Measurements from ENCODE around the gene KLF3.

The KLF3 gene

DNA sequence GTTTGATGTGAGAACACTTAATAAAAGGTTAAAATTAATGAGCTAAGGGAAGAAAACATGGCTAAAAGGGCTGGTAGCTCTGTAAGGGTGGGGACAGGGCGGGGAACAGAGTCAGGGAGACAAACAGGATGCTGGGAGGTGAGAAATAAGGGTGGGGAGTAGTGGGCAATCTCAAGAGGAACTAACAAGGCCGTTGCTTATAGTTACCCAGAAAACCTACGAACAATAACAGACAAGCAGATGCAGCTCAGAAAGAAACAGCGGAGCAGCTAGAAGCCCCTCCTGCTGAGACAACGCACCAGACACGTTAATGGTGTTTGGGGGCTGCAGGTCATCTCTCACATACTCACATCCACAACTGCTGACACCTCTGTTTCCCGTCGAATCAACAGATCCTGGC is 9.7 kb upstream of the KLF3 start:
- no peak for FAIRE-seq
- no peak for DNase-seq (ENCODE audit: low spot score)

DNA sequence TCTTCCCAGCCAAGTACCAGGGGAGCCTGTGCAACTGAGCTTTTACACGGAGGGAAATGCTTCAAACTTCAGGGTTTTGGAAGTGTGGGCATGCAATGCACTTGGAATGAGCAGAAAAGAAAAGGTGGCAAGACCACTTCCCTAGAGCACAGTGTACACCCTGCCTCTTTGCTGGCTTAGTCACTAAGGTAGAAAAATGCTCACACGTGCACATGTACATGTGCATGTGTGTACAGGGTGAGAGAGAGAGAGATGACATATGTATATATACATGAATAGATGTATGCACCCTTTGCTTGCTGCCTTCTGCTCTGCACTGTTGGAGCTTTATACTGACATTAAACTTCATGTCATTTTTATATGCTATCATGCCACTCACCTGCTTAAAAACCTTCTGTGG is 7.9 kb upstream of the KLF3 start:
- no peak for FAIRE-seq
- DNase-seq (ENCODE audit: low spot score): no peak

DNA sequence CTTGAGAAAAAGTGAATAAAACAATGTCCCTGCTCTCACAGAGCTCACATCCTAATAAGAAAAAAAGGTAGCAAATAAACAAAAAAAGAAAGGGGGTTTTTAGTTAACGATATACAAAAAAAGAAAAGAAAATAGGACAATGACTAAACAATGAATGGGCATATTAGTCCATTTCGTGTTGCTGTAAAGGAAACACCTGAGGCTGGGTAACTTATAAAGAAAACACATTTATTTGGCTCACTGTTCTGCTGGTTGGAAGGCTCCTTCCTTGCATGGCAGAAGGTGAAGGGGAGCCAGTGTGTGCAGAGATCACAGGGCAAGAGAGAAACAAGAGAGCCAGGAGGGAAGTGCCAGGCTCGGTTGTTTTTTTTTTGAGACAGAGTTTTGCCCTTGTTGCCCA is 4.7 kb upstream of the KLF3 start:
- FAIRE-seq (no peak), DNase-seq (ENCODE audit: low spot score) (no peak)

DNA sequence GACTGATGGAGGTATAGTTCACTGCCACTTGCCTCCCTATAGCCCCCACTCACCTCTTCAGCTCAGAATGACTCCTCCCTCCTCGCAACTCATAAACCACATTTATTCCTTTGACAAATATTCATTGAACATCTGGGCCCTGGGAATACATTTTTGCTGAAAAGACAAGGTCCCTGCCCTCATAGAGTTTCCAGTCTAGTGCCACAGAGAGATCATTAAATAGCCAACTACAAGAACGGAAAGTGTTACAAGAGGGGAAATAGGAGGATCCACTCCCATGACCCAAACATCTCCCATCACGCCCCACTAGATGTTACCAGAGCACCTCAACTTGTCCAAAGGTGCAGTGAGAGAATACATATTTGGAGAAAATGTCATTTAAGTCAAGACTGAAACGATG is 3.2 kb upstream of the KLF3 start:
- no peak for FAIRE-seq

DNA sequence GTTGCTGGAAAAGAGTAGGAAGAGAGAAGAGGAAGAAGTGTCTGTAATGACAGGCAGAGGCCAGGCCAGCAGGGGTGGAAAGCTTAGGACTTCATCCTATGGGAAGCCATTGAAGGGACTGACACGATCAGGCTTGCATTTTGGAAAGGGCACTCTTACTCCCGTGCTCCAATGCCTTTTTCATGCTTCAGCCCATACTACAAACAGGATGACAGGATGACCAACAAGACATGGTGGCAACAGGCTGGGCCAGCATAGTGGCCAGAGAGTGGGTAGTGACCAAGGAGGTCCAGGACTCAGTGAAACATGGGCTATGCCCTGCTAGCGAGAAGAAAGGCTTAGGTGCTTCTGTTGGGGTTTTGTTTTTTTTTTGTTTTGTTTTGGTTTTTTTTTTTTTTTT is 2.6 kb upstream of the KLF3 start:
- FAIRE-seq (no peak), DNase-seq (ENCODE audit: low spot score) (no peak)

More for the DNA sequence above, 3.2 kb upstream of the KLF3 start:
- DNase-seq (ENCODE audit: low spot score): no peak

DNA sequence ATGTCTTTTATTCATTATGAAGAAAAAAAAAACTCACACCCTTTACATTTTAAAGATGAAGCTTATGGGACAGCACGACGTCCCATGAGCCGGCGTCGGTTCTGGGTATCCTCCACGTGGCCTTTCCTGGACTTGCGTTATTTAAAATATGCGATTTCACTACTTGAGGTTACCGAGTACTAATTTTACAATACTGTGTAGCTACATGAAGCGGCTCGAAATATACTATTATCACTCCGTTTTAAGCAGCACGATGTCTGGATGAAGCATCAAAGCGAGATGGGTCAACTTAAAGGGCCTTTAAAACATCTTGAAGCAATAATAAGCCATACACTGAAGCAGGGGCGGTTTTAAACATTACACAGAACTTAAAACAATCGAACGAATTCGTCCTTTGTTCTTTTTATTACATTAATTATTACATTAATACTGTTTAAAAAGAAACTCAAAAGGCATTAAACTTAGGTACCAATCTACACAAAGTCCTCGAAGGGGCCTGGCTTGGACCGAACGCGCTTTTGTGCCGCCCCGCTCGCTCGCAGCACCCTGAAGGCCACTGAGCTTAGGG is 1.4 kb upstream of the KLF3 start:
- DNase-seq (ENCODE audit: low spot score) (no peak), FAIRE-seq (no peak)

DNA sequence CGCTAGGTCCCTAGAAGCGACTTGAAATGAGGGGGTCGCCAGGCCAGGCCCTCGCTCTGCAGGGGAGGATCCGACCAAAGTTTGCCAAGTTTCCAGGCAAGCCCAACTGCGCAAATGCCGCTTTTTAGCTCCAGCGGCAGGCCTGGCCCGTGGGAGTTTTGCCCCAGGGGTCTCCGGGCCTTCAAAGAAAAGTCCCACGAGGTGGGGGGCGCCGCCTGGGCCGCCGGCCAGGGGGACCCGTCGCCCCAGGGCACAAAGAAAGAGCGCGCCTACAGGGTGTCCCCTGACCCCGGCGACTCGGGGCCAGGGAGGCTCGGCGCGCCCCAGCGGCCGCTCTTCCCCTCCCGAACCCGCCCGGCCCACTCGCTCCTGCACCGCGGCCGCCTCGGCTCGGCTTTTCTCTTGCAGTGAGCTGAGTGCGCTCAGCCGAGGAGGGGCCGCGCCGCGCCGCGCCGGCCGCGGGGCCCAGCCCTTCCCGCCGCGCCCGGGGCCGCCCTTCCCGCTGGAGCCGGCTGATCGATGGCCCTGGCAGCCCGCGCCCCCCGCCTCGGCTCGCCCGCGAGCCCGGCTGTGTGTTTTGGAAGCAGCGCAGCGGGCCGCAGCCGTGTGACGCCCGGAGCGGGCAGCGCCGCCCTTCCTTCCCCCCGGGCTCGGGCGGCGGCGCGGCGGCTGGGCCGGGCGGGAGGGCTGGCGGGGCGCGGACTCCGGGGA is 754 bp upstream of the KLF3 start:
- DNase-seq (ENCODE audit: low spot score) (peak; percentile 19), FAIRE-seq (peak; percentile 52)

DNA sequence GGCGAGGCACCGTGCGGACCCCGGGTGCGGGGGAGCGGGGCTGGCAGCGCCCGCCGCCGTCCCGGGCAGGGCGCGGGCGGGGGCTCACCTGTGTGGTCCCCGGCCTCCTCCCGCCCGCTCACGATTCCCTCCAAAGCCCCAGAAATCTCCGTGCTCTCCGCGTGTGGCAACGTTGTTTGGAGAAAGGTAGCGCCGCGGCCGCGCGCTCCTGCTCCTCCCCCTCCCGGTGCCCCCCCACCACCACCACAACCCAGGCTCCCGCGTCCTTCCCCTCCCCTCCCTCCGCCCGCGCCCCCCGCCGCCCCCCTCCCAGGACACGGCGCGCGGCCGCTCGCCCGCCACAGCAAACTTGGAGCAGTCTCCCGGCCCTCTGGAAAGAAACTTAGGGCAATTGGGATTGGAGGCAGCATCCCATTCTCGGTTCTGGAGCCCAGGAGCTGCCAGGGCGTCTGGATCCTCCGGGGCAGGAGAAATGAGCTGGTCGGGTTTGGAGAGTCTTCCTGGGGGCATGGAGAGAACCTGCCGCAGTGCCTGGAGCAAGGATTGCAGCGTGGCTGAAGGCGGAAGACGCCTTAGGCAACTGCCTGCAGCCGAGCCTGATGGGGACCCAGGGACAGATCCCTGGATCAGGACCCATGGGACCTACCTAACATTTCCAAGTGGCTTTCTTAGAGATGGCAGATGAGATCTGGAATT is 855 bp downstream of the KLF3 start:
- FAIRE-seq (no peak), DNase-seq (ENCODE audit: low spot score) (peak; percentile 53)

DNA sequence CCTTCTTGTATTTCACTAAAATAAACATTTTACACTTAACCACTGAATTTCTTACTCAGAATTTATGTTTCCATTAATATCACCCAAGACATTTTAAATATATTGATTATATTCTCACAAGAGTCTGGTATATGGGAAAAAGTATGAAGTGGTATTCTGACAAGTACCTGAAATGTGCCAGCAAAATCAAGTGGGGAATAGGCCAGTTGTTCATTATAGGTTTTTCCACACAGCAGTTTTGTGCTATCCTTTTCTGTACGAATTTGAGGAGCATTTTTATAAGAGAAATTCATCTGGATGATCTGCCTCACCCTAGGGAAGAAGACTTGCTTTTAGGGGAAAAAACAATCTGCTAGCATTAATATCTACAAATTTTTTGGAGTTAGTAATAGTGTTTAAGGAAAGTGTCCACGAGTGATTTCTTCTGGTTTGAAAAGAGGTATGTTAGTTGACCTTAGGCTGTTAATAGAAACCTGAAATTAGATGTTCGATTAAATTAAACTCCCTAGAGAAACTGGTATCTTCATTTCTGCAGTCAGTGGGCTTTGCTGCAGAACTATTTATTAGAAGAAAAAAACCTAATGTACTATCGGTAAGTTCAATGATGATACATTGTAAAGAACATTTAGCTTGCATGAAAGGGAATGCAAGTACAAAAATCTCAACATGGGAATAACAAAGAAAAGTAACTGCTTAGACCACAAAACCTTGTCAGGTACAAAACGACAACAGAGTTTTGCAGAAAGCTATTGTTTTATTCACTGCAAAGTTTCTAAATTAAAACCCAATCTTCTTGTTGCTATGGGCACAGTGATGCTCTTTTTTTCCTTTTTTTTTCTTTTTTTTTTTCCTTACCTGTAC is 1.8 kb downstream of the KLF3 start:
- DNase-seq (ENCODE audit: low spot score) (no peak), FAIRE-seq (no peak)

DNA sequence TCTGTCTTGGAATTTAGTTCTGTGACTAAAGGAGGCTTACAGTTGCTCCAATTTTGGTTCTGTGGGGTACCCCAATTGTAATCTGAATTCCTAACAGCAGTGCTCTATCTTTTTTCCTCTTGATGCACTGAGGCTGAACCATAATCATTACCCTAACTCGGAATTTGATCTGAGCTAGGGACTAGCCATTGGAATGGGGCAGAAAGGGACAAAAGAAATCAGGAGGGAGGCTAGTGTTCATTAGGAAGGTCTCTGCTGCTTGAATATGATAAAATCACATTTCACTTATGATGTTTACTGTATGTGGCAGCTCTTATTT is 2.7 kb downstream of the KLF3 start:
- no peak for FAIRE-seq
- no peak for DNase-seq (ENCODE audit: low spot score)

DNA sequence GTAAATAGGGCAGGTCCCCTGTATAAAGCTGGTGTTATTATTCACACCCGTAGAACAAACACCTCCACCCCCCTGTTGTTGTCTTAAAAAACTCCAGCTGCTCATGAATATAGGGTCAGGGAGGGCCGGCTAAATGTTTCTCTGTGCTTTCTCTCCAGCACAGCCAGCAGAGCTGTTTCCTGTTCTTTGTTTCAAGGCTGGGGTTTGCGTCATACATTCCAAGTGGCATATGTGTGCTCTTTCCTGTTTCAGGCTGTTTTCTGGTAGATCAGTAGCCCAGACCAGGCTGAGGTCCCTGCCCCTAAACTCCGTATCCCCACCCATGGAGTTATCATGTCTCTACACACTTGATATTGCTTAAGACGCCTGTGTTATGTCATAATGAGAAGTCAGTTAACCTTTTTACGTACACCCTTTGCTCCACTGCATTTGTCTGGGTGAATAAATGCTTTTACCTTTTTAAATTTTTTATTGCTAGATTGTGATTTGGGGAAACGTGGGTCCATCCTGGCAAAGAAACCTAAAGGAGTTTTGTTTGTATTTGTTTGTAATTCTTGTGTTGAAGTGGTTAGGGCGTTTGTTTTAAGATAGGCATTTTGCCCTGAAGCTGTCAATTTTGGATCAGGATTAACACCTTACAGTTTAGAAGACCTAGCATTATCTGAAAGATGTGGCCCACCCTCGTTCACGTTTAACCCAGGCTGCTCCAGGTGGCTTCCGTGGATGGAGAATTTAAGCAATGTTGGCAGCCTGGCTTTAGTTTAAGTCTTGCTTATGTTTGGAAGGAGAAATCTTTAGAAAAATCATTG is 3.3 kb downstream of the KLF3 start:
- DNase-seq (ENCODE audit: low spot score) (peak; percentile 93), FAIRE-seq (peak; percentile 58)

DNA sequence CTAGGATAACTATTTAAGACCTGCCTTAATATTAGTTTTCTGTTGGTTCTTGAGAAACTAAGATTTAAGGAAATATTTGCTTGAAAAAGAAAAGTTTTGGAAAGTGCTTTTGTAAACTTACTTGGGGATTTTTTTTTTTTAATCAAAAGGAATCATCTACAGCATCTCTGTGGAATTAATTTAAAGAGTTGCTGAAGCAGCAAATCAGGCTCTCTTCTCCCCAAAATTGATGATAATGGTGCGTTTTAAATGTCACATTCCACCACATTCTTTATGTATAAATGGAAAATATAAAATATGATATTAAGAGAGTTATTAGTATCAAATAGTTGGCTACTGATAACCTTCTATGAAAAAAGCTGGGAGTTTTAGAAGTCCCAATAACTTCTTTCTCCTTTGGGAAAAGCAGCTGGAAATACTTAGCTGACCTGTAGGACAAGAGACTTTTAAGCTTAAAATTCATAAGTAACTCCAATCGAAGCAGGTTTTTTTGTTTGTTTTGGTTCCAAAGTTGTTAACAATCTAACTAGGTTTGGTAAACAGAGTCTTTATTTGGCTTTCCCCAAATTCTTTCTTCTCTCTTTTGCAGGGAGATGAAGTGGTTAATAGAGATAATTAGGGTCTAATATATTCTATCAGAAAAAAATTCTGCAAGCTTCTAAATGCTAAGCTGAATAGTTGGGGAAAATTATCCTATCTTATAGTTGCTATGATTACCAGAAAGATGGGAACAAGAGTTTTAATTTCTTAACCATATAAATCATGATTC is 4.4 kb downstream of the KLF3 start:
- DNase-seq (ENCODE audit: low spot score) (no peak), FAIRE-seq (no peak)

DNA sequence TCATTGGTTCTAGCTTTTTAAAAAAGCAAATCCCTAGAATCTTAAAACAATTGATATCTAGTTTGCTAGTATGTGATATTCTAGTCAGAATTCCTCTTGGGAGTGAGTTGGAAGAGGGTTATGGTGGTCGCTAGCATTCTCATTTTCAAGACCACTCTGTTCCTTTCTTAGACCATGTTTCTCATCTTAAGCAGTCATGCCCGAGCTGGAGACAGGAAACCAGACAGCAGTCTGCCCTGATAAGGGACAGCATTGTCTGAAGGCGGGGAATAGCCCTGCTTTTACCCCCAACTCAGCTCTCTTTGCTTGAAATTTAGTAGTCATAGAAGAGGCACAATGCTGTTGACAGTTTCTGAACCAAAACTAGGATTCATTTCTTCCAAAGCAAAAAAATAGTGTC is 5.2 kb downstream of the KLF3 start:
- no peak for DNase-seq (ENCODE audit: low spot score)

DNA sequence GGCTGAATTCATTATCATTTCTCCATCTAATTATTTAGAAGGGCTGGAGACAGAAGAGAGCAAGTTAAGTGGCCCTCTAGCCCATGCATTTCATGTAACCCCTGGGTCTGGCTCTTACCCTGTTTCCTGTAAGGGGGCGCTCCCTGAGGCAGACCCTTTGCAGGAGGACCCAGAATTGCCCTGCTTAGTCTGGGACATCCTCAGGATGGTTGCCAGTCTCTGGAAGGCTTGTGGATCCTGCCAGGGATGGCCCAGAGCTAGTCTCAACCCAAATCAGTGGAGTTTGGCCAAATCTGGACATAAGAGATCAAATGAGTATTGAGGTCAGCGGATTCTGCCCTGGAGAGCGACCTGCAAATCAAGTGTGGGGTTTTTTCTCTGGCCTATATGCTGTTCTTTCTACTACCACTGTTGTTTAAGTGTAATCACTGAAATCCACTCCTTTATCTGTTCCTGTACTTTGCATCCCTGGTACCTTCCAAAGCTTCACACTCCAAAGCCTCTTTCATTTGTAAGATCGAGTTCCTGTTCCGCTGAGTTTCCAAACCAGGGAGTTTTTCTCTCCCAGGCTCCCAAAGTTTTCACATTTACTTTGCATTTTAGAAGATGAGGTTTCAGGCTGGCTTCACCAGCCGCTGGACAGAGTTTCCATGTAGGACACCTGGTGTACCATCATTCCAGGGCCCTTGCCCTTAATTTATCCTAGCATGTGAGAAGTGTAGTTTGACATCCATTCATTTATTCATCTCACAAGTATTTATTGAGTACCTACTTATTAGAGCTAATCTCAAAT is 6.3 kb downstream of the KLF3 start:
- FAIRE-seq: no peak
- DNase-seq (ENCODE audit: low spot score): no peak

More for the DNA sequence above, 5.2 kb downstream of the KLF3 start:
- no peak for FAIRE-seq

DNA sequence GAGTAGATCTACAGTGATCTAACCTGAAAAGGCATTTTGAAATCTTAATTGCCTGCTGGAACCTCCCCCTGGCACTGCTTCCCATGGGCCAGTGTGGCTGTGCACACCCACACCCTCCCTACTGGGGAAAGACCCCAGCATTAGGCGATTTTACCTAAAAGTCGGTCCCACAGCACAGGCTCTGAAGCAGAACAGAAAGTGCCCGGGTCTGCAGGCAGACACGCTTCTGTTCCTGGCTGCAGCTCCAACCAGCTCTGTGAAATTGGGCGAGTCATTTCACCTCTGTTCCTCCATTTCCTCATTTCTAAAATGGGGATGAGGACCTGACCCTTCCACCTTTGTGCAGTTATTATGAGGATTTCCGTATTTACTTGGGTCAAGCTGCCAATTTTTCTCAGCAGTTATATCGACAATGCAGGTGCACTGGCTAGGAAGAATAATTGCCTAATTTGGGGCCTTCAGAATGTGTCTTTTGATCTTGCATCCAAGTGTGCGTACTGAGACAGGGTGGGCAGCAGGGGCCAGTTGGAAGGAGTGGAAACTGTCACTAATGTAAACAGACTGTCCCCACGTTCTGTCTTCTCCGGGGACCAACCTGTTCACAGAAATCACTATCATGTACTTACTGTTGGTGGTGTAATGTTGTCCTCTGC is 7.1 kb downstream of the KLF3 start:
- no peak for FAIRE-seq

DNA sequence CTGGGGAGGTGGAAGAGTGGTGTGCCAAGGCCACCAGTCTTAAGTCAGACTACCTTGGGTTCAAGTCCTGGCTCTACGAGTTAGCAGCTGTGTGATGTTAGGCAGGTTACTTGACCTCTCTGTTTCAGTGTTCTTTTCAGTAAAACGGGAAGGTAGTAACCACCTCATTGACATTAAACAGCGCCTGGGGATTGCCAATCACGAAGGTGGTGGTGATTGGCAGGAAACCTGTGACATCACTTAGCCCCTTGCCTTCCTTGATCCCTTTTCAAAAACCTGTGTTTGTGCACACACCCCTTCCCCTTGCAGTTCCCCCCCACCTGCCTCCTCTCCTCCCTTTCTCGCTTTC is 7.6 kb downstream of the KLF3 start:
- no peak for FAIRE-seq
- DNase-seq (ENCODE audit: low spot score): no peak

More for the DNA sequence above, 7.1 kb downstream of the KLF3 start:
- DNase-seq (ENCODE audit: low spot score): no peak

DNA sequence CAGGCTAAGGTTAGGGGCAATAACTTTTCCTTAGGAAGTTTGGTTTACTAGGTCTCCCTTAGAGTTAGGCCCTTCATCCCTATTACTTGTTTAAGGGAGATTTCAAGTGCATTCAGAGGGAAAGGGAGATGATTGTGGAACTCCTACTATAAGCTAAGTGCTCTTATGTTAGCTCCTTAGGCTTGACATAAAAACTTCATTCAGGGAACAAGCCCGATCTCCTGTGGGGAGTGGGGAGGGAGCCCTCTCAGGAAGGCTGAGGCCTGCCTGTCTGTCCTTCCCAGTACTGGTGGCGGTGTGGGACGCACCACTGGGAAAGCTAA is 8.0 kb downstream of the KLF3 start:
- FAIRE-seq (no peak), DNase-seq (ENCODE audit: low spot score) (no peak)

DNA sequence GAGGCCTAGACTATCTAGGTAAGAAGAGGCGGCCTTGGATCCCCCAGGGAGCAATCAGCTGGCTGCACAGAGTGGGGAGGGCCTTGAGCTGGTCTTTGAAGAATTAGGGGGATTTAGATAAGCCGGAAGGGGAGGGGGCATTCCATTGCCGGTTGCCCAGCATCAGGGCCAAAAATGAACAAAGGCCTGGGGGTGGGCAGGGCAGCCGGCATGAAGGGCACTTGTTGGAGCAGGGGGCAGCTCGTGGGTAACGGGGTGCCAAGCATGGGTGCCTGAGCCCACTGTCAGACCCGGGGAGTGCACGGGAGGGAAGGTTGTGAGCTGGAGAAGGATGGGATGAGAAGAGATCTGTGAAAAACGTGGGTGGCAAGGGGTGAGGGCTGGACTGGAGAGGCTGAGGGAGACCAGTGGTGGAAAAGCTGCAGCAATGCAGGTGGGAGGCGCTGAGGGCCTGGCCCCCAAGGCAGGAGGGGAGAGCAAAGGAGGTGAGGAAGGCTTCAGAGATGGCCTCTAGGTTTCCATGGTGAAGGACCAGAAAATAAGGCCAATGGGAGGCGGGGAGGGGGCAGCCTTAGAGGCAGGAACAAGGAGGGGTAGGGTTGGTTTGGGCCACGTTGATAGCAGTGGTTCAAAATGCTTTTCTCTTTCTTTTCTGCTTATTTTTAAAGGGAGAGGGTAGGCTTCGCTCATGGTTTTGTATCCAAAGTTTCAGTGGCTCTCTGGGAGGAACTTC is 8.6 kb downstream of the KLF3 start:
- FAIRE-seq (no peak), DNase-seq (ENCODE audit: low spot score) (no peak)
